Ovary (tissue), 10 donors: ENCODE data around the gene NOC4L. TPM values are rescaled to one million over a fixed set of nuclear protein-coding genes. Genes with fewer than 3 reads are reported as not detected.
A peak's percentile ranks its signal among the peaks of the same experiment; 100 is the strongest.

Source experiments
- DNase-seq, 5 donors: peaks; one replicate each; pipeline ENCODE4 v3.0.0-alpha.2; 2019 to 2020
- H3K27ac ChIP-seq, 2 donors: fragments of 200-600 bp; one replicate each; pipeline versions ENCODE4 v1.5.1 to v1.8.0; 2019 to 2022
- H3K27me3 ChIP-seq: fragments of 200-600 bp; one replicate; pipeline ENCODE4 v1.8.0; 2022
- H3K36me3 ChIP-seq: fragments of 200-600 bp; sonication (generic); one replicate; pipeline ENCODE4 v1.5.1; 2019
- H3K4me1 ChIP-seq: one replicate; pipeline ENCODE4 v1.8.1; 2013; ENCODE audit warnings: mild to moderate bottlenecking, moderate library complexity; ENCODE audit not compliant: insufficient read depth
- H3K4me3 ChIP-seq: fragments of 200-600 bp; sonication (generic); one replicate; pipeline ENCODE4 v1.5.1; 2017
- H3K9me3 ChIP-seq, 2 donors: fragments of 200-600 bp in 1 of 2; sonication (generic) in 1 of 2; one replicate each; pipeline versions ENCODE4 v1.5.1 to v1.8.1; 2013 to 2019; ENCODE audit warnings: mild to moderate bottlenecking in 1 of 2, moderate library complexity in 1 of 2
- CTCF ChIP-seq, 3 donors: fragments of 450-650 bp in 2 of 3; fragments of 200-600 bp in 1 of 3; IDR thresholded peaks; one replicate each; pipeline versions ENCODE4 v1.5.1 to v1.8.0; 2016 to 2022; ENCODE audit warnings: antibody characterized with exemption in 3 of 3, mild to moderate bottlenecking in 1 of 3
- EP300 ChIP-seq: sonication (generic); formaldehyde crosslinking; IDR thresholded peaks from one replicate; pipeline ENCODE4 v1.6.1; 2017; ENCODE audit warnings: antibody characterized with exemption
- POLR2A ChIP-seq: fragments of 450-650 bp; IDR thresholded peaks from one replicate; pipeline ENCODE4 v1.6.1; 2017; ENCODE audit warnings: antibody characterized with exemption, mild to moderate bottlenecking, moderate library complexity
- WGBS, 3 donors: extraction: QIAGEN DNeasy Blood & Tissue Kit in 1 of 3; methylation state at CpG; one replicate each; pipeline versions ENCODE4 v1.1.5 to v1.1.7; 2013 to 2017; 5-methylcytosine and 5-hydroxymethylcytosine counted together
- intact Hi-C, 4 donors: fragments of 100-400 bp; cut with DNase I; formaldehyde crosslinking; loops; one replicate each; pipeline versions ENCODE4 v1.11.0 to v1.15.1; 2022 to 2023
- long read RNA-seq, 3 donors: library from polyadenylated mRNA in 2 of 3; unstranded in 2 of 3; transcript quantifications; one replicate each; pipeline ENCODE4 v2.0.0 and lab custom pipeline, GENCODE V29; 2021 to 2026
- polyA plus RNA-seq, 2 donors: library from polyadenylated mRNA; stranded (reverse); fragments of 200-250 nt in 1 of 2; fragments of 350-450 nt in 1 of 2; fragmentation: Illumina TruSeq in 1 of 2; extraction: RNeasy Lipid Tissue Mini Kit (QIAGEN cat#74804) in 1 of 2; gene quantifications; one replicate each; pipeline ENCODE4 v1.2.3, GENCODE V29; 2013 to 2014
- total RNA-seq, 7 donors: library from RNA; depleted of rRNA in 2 of 7; stranded (reverse); fragments of >200 nt in 2 of 7; fragmentation: NEBNext Ultra II Directional in 3 of 7; extraction: Animal tissue kit (Norgen Biotek cat#: 25700) in 3 of 7; gene quantifications; one replicate each; pipeline versions ENCODE4 v1.1.0 to v1.2.4, GENCODE V29; 2016 to 2023
- donor health status: DM: no; HTN: no; CAD: no; lungs with moderate emphysema.
- donor health status: DM: no; HTN: no; CAD: no.
- donor health status: Bipolar disorder and iron deficiency.
- donor health status: DM: yes; HTN: yes; CAD: no.
- donor health status: DM: no; HTN: no; CAD: no.
- donor health status: DM: yes; HTN: yes; CAD: no.

The NOC4L gene
- total RNA-seq = 10 to 100 TPM in 6 of 7 donors, 1 to 10 TPM in 1; 8.6 to 23.4 (median 18.5) TPM
- 10 to 100 TPM in 1 of 2 donors, 1 to 10 TPM in 1; 1.2 to 24.6 TPM for polyA plus RNA-seq
- long read RNA-seq, donor 1, transcript NOC4L-201 (15 exons, 1,632 nt) = major isoform, 155 of 200 reads
- long read RNA-seq, donor 1, partial matches to known transcripts = 3 of 200 reads
- long read RNA-seq, donor 1, other reads (novel, unspliced or antisense) = 42 of 200 reads
- long read RNA-seq, donor 2, transcript NOC4L-201 (15 exons, 1,632 nt) = major isoform, 17 of 17 reads
- long read RNA-seq, donor 2, partial matches to known transcripts = 0 of 17 reads
- long read RNA-seq, donor 2, other reads (novel, unspliced or antisense) = 0 of 17 reads
- long read RNA-seq, donor 3, transcript NOC4L-201 (15 exons, 1,632 nt) = major isoform, 43 of 61 reads
- long read RNA-seq, donor 3, partial matches to known transcripts = 2 of 61 reads
- long read RNA-seq, donor 3, other reads (novel, unspliced or antisense) = 13 of 61 reads

GRCh38 chr12:132144115-132144809 lies at the start of gene NOC4L, which contains the start of gene DDX51:
Gene NOC4L (plus strand): TSS chr12:132144457. CDS start chr12:132144489, 32 bp downstream.
Gene DDX51 (minus strand): TSS chr12:132144319. CDS start chr12:132144296, 23 bp downstream.
- no peaks in the 10 kb centered on the region for H3K36me3 ChIP-seq
- peak within 1 kb of the TSS; percentile 99 for H3K4me3 ChIP-seq
- no peaks in the 10 kb centered on the region for H3K27me3 ChIP-seq
- peak; percentile 91 to 98 (median 95) for DNase-seq
- no peaks in the 10 kb centered on the region for H3K9me3 ChIP-seq
- TF ChIP-seq CTCF (IDR thresholded peaks at IDR 0.05) = peak in 2 of 3 donors; percentile 33 to 56
- TF ChIP-seq EP300 = no peak
- peak; percentile 54 for TF ChIP-seq POLR2A
- WGBS, 3 donors = 0 to 1% (median 1%) methylated on average over 60 to 100 of the region's 100 CpGs
- peaks cover 25% of the 10 kb centered on the region for H3K4me1 ChIP-seq
- H3K27ac ChIP-seq = peak within 1 kb of the TSS; percentile 70 to 78
- intact Hi-C loops = loop anchor here in 1 of 4 donors (5.0 kb wide), 1 partner anchor 348 kb away; the partner anchor contains the start of gene FBRSL1

- Histone ChIP-seq H3K27me3 (no peaks in the 10 kb centered on the region), H3K27ac (no peak overlapping the region), H3K4me3 (no peak overlapping the region), H3K36me3 (no peaks in the 10 kb centered on the region), H3K9me3 (no peaks in the 10 kb centered on the region), H3K4me1 (no peaks in the 10 kb centered on the region)
- intact Hi-C loops = no loop called here
- TF ChIP-seq CTCF (IDR thresholded peaks at IDR 0.05) (no peak), POLR2A (no peak), EP300 (no peak)
- 96 to 97% (median 97%) methylated on average over 11 of the region's 11 CpGs for WGBS, 3 donors
- DNase-seq = no peak
Observed at GRCh38 chr12:132095520-132096409, 48.5 kb upstream of the NOC4L start.

- no peak for DNase-seq
- TF ChIP-seq EP300 (no peak), POLR2A (no peak), CTCF (IDR thresholded peaks at IDR 0.05) (no peak)
- WGBS, 3 donors = 87 to 93% (median 89%) methylated on average over 12 of the region's 12 CpGs
- H3K9me3 ChIP-seq = no peaks in the 10 kb centered on the region
- no peak overlapping the region for H3K27ac ChIP-seq
- no peaks in the 10 kb centered on the region for H3K27me3 ChIP-seq
- no peaks in the 10 kb centered on the region for H3K36me3 ChIP-seq
- H3K4me1 ChIP-seq = no peaks in the 10 kb centered on the region
- intact Hi-C loops = no loop called here
- no peak overlapping the region for H3K4me3 ChIP-seq
Observed at GRCh38 chr12:132099739-132100138, 44.5 kb upstream of the NOC4L start.
